HepG2 (cell line): ENCODE measurements around the gene MYL12B.

ENCODE experiments used
- EZH2 ChIP-seq: conservative IDR thresholded peaks from 2 replicates; pipeline ENCODE4 v1.6.1; 2012; ENCODE audit warnings: mild to moderate bottlenecking, low read depth, low read length, moderate library complexity
- ZNF720 ChIP-seq: sonication (generic); formaldehyde crosslinking; IDR thresholded peaks from 2 replicates; pipeline ENCODE4 v1.4.0; 2020; ENCODE audit warnings: missing genetic modification reagents

- TF ChIP-seq EZH2 (no peak), ZNF720 (CRISPR knock-in tag) (no peak)
Measured at GRCh38 chr18:3293196-3293951, 31.4 kb downstream of the MYL12B start.
